ENCODE results near the gene CDH13. TPM values are rescaled to one million over a fixed set of nuclear protein-coding genes. Genes with fewer than 3 reads are reported as not detected.

The CDH13 gene
- total and polyA plus RNA-seq, 2 of the 8 experiments (the other 6 are each of a cell fraction or from before 2014, with no cell fraction given), result 2.3 to 2.4 TPM

- no peak for TF ChIP-seq TBP (IDR thresholded peaks at IDR 0.05; ENCODE audit: low read depth, low read length)
- no peak for TF ChIP-seq E2F6 (IDR thresholded peaks at IDR 0.05)
Measured at GRCh38 chr16:83075956-83076355, 449.2 kb downstream of the CDH13 start (continued).
